DMS153 treated with DMSO at 0.1 percent for 48 hours (cell line): ENCODE measurements around the gene MYO7A.

Experiments used
- DNase-seq: peaks from one replicate; lab custom pipeline; 2025; ENCODE audit not compliant: unreplicated experiment; lab: John Stamatoyannopoulos, UW

MYO7A gene

GRCh38 chr11:77165066-77165465 lies 37.0 kb downstream of the MYO7A start:
- DNase-seq = no peak

DNA sequence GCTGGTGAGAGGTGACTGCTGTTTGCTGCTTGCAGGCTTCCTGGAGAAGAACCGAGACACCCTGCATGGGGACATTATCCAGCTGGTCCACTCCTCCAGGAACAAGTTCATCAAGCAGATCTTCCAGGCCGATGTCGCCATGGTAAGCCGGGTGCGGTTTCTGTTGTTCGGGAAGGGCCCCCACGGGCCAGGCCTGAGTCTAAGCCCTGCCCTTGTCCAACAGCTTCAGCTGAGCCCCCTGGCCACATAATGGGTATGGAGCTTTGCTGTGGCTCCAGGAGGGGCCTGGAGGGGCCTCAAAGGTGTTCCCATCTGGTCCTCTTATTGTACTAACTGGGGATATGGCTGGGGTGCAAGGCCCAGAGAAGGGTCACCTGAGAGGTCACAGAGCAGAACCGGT lies 38.0 kb downstream of the MYO7A start:
- DNase-seq = no peak

- no peak for DNase-seq
Measured at GRCh38 chr11:77167111-77167626, 39.1 kb downstream of the MYO7A start.

GRCh38 chr11:77167791-77168190 lies 39.7 kb downstream of the MYO7A start:
- DNase-seq = no peak

GRCh38 chr11:77170107-77170506 lies 42.1 kb downstream of the MYO7A start:
- no peak for DNase-seq

GRCh38 chr11:77171254-77171653 lies 43.2 kb downstream of the MYO7A start:
- DNase-seq = no peak

GRCh38 chr11:77171885-77172665 lies 44.0 kb downstream of the MYO7A start:
- no peak for DNase-seq

DNA sequence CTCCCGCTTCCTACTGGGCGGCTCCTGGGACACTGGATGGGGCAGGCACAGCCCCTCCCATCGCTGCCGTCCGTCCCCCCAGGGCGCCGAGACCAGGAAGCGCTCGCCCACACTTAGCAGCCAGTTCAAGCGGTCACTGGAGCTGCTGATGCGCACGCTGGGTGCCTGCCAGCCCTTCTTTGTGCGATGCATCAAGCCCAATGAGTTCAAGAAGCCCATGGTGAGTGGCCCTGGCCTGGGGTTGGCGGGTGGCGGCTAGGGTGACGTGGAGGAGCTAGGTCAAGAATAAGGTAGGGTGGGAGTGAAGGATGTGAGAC lies 44.6 kb downstream of the MYO7A start:
- DNase-seq = no peak

DNA sequence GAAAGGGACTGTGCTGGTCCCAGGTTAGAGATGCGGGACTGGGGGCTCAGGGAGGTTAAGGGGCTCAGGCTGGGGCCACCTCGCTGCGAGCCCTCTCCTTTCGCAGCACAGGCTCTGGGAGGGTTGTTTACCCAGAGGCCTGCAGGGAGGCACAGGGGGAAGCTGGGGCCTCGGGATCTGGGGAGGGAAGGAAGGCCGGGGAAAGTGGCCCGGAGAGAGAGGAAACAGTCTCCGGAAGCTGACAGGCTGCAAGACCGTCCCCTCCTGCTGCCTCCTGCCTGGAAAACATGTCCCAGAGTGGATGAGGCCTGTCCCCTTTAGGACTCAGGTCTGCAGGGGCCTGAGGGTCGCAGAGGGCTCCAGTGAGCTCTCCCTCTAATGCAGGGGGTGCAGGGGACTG lies 45.4 kb downstream of the MYO7A start:
- no peak for DNase-seq

DNA sequence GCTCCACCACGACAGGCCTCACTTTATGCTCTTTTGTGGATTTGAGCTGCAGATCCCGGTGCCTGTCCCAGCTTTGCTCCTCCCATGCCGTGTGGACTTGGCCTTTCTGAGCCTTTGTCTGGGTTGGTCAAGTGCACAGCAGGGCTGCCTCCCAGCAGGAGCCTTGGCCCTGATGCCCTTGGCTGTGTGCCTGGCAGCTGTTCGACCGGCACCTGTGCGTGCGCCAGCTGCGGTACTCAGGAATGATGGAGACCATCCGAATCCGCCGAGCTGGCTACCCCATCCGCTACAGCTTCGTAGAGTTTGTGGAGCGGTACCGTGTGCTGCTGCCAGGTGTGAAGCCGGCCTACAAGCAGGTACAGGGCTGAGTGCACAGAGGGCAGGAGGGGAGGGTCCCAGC lies 46.5 kb downstream of the MYO7A start:
- DNase-seq = no peak

DNA sequence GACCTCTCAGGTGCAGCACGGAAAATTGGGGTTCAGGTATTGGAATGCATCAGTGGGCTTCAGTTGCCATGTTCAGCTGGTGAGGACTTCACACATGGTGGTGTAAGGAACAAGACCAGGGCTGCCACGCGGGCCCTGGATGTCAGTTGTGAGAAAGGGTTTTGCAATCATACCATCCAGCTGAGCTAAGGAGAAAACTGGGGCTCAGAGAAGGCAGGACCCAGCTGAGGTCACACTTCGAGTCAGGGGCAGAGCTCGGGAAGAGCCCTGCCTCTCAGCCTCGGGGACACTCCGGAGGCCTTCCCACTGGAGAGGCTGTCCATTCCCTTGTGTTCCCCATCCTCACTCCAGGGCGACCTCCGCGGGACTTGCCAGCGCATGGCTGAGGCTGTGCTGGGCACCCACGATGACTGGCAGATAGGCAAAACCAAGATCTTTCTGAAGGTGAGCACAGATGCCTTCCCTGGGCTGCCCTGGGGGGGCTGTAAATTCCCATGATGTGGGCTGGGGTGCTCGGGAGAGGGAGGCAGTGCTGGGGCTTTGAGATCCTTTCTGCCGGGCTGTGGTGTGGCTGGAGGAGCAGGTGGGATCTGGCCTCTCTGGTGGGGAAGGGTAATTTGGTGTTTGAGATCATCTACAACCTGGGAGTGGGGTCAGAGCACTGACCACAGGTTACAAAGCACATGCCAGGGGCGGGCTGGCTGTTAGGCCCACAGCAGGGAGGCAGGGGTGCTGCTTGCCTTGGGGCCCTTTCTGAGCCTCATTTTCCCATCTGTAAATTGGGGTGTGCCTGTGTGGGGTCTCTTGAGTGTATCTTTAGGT lies 47.2 kb downstream of the MYO7A start:
- no peak for DNase-seq

- DNase-seq = no peak
Measured at GRCh38 chr11:77175869-77176539, 48.0 kb downstream of the MYO7A start.

GRCh38 chr11:77176996-77177395 lies 49.0 kb downstream of the MYO7A start:
- DNase-seq = no peak

- no peak for DNase-seq
Measured at GRCh38 chr11:77178150-77178549, 50.1 kb downstream of the MYO7A start.

DNA sequence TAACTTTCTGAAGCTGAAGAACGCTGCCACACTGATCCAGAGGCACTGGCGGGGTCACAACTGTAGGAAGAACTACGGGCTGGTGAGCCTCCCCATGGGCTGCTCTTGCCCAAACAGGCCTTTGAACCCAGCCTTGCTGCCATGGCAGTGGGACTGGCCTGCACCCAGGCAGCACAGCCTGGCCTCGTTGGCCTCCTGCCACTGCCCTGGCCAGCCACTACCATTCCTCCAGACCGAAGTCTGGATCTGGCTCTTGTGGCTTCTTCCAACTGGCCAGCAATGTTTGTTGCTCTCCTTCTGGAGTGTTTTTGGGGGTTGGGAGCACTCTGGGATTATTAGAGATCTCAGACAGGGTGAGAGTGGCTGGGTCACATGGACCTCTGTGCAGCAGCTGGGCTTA lies 51.0 kb downstream of the MYO7A start:
- no peak for DNase-seq

- no peak for DNase-seq
Measured at GRCh38 chr11:77179681-77180080, 51.6 kb downstream of the MYO7A start.

DNA sequence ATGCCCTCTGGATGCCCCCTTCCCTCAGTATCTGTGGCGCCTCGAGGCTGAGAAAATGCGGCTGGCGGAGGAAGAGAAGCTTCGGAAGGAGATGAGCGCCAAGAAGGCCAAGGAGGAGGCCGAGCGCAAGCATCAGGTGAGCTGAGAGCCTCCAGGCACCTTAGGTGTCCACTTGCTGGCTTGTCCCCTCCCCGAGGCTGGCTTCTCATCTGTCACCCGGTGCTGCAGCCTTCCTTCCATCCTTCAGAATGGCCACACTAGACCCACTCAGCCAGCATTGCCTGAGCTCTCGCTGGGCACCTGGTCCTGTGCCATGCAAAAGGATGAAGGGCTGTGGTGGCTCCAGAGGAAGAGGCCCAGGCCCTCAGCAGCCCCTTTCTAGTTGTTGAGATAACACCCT lies 52.3 kb downstream of the MYO7A start:
- no peak for DNase-seq

GRCh38 chr11:77181226-77181625 lies 53.2 kb downstream of the MYO7A start:
- no peak for DNase-seq

DNA sequence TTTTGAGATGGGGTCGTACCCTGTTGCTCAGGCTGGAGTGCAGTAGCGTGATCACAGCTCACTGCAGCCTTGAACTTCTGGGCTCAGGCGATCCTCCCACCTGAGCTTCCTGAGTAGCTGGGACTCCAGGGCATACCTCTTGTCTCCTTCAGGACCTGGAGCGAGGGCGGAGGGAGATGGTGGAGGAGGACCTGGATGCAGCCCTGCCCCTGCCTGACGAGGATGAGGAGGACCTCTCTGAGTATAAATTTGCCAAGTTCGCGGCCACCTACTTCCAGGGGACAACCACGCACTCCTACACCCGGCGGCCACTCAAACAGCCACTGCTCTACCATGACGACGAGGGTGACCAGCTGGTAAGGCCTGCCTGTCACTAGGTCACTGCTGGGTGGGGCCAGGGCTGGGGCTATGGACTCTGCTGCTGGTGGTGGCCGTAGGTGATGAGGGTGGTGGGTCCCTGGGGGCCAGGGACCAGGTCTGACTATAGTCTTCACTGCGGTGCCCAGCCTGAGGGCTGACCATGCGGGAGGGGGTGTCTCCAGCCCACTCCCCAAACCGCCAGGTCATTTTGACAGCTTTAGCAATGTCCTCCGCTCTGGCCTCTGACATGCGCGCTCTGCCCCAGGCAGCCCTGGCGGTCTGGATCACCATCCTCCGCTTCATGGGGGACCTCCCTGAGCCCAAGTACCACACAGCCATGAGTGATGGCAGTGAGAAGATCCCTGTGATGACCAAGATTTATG lies 53.9 kb downstream of the MYO7A start:
- DNase-seq = no peak

GRCh38 chr11:77182542-77183430 lies 54.7 kb downstream of the MYO7A start:
- no peak for DNase-seq
